Iris pigment epithelial cell (primary cell): ENCODE results near the gene PARL.

Experiments
- DNase-seq: peaks from one replicate; pipeline ENCODE4 v3.0.0-alpha.2; 2011; ENCODE audit warnings: low read depth

PARL gene, protein sequence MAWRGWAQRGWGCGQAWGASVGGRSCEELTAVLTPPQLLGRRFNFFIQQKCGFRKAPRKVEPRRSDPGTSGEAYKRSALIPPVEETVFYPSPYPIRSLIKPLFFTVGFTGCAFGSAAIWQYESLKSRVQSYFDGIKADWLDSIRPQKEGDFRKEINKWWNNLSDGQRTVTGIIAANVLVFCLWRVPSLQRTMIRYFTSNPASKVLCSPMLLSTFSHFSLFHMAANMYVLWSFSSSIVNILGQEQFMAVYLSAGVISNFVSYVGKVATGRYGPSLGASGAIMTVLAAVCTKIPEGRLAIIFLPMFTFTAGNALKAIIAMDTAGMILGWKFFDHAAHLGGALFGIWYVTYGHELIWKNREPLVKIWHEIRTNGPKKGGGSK

DNA sequence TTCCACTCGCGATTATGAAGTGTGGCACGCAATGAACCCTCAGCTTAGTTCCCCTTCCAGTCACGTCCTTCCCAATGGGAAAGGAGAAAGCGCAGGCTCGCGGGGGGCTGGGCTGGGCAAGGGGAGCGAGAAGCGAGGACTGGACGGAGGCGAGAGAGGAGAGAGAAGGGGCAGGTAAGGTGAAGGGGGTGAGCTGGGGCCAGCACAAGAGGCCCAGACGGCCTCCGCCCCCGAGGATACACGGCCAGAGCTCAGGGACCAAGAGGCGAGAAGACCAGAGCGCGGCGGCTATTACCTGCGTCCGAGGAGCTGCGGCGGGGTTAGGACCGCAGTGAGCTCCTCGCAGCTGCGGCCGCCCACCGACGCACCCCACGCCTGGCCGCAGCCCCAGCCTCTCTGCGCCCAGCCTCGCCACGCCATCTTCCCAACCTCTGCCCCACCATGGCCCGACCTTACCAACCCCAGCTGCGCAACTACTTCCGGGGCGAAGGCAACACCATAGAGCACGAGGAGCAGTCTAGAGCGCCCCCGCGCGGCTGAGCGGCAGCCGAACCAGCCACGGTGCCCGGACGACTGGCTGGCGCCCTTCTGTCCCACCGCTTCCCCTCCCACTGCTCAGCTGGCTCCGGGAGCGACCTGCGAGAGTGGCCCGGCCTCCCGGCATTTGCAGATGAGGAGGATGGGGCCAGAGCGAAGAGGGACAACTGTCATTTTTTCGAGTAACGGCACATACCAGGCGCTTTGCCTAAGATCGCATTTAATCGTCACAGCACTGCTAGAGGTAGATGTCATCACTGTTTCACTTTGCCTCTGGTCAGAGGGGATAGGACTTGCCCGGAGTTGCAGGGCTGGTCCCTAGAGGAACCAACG lies at the start of gene PARL:
Gene PARL, minus strand, starts transcription at position 454 of the 870 bp plus-strand sequence. Its CDS starts 34 bp downstream, at position 420.
- DNase-seq, result peak; percentile 86

DNA sequence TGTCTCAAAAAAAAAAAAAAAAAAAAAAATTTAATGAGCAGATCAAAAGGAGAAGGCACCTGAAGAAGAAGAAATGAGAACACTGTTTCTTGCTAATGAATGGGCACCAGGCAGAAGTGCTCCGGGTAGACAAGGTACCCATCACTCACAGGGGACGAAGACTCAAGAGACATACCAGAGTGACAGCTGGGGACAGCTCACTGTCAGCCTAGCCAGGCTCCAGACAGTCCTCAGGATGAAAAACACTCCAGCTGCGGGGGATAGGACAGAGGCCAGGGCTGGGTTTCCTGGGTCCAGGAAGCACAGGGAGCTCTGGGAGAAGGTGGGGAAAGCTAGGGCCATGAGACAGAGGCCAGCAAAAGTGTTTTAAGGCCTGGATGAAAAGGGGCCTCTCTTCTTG lies 48.5 kb upstream of the PARL start:
- no peak for DNase-seq

DNA sequence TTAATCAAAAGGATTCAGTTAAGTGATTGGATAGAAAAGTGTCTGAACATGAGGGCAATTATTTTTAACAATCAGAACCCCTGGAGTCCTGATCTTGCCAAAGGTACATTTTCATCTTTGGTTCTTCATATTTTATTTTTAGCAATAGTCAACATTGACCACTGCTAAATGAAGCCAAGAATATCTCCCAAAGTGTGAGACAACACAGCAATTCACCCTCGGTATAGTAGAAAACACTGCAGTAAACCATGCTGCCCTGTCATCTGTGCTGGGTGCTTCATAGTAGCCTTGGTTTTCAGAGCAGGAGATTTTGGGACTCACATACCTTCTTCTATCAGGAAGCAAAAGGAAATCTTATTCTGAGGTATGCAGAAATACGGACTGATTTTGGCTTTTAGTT lies 47.2 kb upstream of the PARL start:
- DNase-seq, result no peak

DNA sequence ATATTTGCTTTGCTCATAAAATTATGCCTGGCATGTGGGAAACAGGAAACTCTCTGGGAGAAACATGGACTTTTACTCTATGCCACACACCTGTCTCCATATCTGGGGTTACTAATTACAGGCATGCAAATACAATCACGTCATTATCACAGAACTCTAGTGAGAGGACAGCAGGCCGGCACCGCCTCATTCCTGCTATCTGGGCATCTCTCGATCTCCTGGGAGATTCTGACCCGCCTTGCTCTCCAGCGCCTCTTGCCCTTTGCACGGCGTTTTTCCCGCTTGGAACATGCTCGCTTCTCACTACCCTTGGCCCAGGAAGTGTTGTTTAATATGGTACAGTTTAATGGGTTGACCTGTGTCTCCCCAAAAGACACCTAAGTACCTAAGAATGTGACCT lies 45.4 kb upstream of the PARL start:
- DNase-seq, result no peak

DNA sequence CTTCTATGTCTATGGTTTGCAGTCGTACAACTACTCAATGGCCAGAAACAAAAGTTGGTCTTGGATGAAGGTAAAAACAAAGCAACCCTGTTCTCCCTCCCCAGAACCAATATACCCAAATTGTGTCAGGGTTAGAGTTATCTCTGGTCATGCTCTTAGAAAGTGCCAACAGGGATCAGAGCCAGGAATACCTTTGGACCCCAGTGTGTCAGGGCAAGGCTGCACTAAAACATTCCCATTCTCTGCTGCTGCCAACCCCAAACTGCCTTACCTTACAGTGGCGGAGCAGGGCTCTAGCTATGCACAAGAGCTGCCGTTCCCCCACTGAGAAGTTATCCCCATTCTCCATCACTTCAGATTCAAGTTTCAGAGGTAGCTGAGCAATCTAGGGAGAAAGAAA lies 42.4 kb upstream of the PARL start:
- no peak for DNase-seq

DNA sequence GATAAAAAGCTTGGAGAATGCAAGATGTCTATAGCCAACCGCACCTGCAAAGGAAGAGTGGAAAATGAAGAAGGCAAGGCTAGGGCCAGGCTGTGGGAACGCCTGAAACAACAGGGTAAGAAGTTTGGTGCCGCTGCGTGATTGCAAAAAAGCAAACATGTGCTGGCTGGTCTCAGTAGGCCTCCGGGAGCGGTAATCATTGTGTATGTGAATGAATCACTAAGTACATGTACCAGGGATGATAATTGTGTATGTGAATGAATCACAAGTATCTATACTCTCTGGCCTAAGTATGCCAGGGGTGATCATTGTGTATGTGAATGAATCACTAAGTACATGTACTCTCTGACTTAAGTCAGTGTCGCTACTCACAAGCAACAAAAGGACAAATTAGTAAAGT lies 40.3 kb upstream of the PARL start:
- peak; percentile 80 for DNase-seq

DNA sequence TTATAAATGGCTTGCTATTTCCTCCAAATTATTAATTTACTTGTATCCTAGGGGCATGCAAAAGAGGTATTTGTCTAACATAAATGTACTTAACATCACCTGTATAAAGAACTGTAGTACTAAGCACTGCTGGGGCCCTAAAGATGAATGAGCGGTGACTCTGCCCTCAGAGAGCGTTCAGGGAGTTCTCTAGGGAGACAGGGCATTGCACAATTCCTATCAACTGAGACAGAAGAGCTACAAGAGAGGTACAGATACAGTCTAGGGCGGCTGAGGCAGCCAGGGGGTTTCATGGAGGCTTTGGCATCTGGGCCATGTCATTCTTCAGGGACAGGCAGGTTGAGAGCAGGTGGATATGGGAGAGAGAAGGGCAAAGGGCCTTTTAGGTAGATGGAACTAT lies 39.9 kb upstream of the PARL start:
- peak; percentile 41 for DNase-seq

DNA sequence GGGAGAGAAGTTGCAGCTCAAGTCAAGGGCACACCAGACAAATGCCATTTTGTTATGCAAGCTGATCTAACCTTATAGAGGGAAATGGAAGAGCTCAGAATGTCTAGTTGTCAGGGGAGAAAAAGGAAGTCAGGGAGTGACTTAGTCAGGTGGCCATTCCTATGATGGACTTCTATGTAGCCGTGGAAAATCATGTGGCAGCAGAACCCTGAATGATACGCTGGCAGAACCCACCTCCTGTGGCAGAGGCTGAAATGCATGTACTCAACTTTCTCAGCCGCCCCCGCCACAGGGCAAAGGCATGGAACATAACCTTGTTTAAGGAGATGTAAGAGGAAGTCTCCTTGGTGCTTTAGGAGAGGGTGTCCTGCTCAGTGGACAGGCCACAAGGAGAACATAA lies 37.7 kb upstream of the PARL start:
- DNase-seq, result no peak

DNA sequence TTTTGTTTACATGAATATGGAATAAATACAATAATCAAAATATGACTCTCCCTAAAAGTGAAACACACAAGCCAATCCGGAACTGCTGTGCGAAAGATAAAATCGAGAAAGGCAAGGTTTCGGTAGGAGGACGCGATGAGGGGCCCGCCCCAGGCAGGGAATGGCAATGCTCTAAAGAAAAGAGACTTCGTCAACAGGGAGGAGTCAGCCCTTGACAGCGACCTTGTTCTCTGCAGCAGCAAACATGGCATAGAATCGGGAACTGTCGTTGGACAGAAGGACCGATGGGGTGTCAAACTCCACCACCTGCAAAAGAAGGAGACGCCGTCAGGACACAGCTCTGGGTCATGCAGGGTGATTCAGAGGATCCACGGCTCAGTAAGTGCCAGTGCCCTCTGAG lies 36.4 kb upstream of the PARL start:
- DNase-seq, result no peak

DNA sequence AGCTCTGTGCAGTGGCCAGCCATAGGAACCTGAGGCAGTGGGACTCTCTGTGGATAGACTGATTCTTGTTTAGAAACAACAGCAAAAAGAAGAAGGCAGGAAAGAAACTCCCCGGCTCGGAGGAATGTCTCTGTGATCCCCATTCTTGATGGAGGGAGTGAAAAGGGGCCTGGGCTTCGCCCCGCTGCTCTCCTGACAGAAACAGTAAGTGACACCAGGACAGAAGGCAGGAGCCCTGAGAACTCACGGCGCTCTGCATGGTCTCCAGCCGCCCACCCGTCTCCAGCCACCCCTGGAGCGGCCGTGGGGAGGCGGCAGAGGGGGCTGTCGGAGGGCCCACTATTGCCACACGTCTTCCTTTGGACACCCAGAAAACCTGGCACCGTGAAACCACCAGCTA lies 35.7 kb upstream of the PARL start:
- DNase-seq, result no peak

DNA sequence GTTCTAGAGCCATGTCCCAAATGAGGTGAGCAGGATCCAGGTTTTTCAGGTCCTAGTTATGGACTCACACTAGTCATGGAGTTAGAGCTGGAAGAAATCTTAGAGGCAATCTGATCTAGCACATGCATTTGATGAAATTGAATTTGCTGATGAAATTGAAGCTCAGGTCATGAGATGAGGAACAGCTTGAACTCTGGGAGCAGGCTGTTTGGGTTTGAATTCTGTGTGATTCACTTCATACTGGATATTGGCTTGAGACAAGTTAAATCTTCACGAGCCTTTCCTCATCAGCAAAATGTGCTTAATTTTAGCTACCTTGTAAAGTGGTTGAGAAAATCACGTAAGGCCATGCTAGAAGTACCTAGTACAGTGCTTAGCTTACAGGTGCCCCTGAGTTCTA lies 33.5 kb upstream of the PARL start:
- DNase-seq, result no peak

DNA sequence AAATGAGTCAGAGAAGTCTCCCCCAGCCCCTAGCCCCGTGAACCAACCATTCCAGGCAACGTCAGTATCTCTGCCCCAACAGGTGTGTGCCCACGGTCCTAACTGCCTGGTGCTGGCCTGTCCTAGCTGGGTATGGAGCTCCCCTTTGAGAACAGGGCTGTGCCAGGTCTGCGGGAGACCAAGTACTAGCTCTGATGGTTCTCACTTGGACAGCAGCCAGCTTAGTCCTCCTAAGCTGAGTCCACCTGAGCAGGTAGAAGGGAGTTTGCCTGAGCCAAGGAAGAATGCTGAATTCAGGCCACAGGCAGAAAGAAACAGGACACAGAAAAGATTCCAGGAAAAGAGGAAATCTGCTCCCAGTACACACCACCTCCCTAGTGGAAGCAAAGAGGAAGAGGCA lies 33.1 kb upstream of the PARL start:
- no peak for DNase-seq

DNA sequence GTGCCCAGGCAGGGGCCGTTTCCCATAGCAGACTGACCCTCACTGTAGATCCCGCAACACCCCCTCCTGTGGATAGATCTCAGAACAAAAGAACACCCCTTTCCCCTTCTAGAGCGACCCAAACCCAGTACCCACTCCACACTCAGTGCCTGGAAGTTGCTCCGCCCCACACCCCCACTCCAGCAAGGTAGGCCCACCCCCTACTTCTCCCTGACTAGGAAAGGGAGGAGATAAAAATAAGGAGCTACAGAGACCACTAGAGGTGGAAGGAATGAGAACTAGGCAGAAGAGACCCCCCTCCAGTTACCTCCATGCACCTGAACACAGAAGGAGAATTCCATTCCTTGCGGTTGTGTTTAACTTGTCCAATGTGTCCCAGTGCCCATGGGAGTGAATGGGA lies 30.2 kb upstream of the PARL start:
- DNase-seq, result no peak

DNA sequence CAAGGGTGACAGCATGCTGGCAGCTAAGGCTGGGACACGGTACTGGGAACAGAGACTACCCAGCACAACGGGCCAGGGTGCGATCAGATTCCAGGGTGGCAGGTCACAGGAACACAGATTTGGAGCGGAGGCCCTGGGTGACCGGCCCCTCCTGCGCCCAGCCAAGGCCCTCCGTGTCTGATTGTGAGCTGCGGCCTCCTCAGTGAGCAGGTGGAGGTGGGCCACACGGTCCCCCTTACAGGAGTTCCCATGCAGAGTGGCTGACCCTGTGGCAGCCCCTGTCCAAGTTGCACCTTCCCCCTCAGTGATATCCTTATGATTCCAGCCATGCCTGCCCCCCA lies 28.9 kb upstream of the PARL start:
- DNase-seq, result no peak

DNA sequence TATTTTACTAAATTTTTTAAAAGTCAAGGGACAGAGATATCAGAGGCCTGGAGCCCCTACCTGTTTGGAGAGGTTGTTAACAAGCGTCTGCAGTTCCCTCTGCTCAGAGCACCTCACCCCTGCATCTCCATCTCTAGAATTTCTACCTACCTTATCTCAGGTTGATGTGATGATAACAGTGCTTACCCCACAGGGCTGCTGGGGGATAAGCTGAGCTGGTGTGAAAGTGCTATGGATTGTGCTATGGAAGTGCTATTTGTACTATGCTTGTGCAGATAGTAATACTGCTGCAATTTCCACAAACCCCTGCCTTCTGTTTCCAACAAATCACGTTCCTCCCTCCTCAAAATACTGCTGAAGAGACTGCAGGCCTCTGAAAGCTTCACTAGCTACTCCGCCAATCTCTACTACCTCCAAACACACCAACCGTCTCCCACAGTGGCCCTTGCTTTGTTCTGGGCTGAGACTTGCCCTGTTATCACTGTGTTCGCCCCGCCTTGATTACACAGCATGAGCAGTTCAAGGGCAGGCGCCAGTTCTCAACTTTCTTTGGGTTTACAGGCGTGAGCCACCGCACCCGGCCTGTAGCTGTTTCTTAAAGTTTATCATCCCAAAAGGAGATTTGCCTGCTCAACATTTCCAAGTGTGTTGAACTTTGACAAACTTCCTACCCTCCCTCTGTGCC lies 28.4 kb upstream of the PARL start:
- DNase-seq, result no peak

DNA sequence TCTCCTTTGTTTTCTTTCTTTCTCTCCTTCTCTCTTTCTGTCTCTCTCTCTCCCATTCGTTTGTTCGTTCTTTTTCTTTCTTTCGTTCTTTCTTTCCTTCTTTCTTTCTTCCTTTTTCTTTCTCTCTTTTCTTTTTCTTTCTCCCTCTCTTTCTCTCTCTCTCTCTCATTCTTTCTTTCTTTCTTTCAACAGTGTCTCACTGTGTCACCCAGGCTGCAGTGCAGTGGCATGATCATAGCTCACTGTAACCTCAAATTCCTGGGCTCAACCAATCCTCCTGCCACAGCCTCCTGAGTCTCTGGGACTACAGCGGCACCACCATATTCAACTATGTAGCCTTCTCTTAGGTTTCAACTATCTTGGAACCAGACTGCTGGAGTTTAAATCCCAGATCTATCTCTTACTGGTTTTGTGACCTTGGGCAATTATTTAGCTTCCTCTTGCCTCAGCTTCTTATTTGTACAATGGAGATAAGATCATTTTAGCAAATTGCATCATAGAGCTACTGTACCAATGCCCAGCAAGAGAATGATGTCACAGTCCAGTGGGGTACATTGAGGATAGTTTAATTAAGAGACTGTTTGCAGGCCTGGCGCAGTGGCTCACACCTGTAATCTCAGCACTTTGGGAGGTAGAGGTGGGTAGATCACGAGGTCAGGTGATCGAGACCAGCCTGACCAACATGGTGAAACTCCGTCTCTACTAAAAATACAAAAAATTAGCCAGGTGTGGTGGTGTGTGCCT lies 27.3 kb upstream of the PARL start:
- peak; percentile 36 for DNase-seq

DNA sequence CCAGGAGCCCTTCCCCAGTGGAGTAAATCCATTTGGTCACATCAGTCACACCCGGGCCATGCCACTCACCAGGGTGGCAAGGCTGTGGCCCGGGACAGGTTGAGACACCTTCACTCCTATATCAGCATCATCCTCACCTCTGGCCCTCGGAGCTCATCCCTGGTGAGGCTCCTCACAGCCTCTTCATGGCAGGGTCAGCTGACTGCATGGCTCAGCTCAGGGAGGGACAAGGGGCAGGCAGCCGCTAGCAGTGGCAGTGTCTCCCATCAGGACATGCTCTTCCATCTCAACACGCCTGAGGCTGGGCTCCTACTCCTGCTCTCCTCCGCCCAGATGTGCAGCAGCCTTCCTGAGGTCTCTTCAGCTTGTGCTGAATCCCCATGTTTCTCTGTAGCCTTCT lies 26.4 kb upstream of the PARL start:
- no peak for DNase-seq

DNA sequence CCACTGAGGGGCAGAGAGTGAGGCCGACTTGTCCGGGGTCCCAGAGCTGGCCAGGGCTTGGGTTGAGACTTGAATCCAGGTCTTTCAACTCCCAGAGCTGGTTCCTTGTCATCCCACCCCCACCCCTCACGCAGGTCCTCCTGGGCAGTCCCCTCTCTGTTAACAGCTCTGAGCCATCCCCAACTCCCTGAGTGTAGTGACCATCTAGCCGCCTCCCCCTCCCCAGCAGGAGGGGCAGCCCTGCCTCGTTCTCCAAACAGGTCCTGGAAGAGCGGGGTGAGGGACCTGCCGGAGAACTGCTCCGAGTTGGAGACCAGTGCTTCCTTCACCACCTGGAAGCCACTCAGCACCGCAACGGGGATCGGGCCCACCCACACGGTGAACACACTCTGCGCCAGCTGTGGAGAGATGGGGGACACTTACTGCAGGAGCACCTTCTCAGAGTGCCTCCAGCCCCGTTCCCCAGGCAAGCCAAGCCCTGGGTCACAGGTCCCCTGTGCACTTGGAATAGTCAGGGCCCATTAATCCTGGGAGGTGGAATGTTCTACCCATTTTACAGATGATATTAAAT lies 24.4 kb upstream of the PARL start:
- DNase-seq, result no peak

DNA sequence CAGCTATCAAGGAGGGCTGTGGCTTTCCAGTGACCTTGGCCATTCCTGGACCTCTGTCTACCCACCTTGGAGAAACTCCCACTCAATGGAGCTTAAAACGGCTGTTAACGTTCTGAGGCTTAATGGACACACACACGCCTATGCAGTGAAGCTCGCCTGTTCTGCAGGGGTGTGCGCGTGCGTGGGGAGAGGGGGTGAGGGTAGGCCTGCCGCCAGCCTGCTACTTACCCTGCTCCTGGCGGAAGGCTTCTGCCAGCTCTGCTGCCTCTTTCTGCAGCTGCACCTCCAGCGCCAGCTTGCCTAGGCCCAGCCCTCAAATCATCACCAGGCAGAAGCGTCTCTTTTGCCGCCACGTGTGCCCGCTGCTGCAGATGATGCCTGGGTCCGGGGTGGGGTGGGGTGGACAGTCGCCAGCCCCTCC lies 23.2 kb upstream of the PARL start:
- DNase-seq, result no peak

DNA sequence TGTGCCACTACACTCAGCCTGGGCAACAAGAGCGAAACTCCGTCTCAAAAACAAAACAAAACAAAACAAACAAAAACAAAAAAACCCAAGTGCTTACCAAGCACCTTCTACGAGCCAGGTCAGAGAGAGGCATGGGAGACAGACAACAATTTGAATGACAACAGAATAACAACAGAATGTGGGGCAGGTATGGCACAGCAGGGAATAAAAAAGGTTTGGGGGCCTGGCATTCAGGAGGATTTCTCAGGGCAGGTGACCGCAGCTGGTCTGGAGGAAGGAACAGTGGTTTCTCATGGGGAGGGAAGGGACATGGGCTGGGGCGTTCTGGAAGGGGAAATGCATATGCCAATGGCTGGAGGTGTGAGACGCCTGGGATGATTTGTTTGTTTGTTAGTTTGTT lies 22.5 kb upstream of the PARL start:
- DNase-seq, result no peak

DNA sequence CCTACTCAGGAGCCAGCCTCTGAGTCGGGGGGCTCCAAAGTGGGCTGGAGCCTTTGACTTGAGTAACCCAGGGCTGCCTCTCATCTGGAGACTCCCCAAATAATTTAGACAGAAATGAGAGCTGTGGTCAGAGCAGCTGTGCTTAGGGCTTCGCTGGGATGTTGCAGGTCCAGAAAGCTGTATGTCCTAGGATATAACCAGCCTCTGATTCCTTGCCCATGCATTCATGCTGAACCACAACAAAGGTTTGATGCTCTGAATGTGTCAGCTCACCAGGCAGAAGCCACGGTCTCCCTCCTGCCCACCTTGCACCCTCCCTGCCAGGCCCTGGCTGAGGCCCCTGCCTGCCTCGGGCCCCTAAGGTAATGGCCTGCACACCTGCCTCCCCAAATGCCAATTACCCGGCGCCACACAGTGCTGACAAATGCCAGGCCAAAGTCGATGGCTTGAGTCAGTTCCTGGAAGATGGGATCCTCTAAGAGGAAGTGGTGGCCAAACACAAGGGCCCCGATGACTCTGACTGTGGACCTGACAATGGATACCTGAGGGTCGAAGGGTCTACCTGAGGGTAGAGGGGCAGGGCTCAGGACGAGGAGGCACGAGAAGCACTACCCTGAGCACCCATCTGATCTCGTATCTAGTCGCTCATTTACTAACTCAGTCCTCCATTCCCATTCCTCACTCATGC lies 21.7 kb upstream of the PARL start:
- no peak for DNase-seq
